IPS-18c (cell line): Measurements from ENCODE around the gene HOXB4.
A peak's percentile ranks its signal among the peaks of the same experiment; 100 is the strongest.

Source experiments
- H3K4me3 ChIP-seq: 2 replicates; pipeline ENCODE4 v1.7.0; 2013; ENCODE audit warnings: low read depth, mild to moderate bottlenecking, low read length, moderate library complexity; ENCODE audit not compliant: insufficient read depth
- H3K9me3 ChIP-seq: one replicate; pipeline ENCODE4 v1.6.1; 2013; ENCODE audit warnings: mild to moderate bottlenecking, low read length, moderate library complexity; ENCODE audit not compliant: control insufficient read depth, insufficient read depth

Gene HOXB4

GRCh38 chr17:48605991-48606891, 28.1 kb upstream of the HOXB4 start:
- H3K9me3 ChIP-seq, result peaks cover 2% of the 10 kb centered on the region
- H3K4me3 ChIP-seq, result no peak overlapping the region

DNA sequence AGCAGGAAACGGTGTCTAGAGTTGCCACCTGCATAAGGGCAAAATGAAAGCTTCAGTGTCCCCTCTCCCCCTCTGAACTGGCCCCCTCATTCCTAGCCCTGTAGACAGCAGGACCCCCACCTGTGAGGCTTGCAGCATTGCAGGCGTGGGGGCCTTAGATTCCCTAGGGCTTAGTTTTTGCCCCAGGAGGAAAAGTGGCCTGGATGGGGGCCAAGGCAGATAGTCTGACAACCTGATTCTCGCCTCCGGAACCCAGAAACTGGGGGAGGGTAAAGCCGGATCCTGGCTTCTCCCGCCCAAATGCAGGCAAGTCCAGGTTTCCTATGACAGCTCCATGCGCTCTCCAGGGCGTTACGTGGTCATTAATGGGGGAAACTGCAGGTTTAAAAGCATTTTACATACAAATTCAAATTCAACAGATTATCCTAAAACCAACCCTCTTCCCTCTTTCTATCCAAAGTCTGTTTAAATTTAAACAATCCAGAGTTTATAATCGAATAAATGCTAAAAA, 27.3 kb upstream of the HOXB4 start:
- Histone ChIP-seq H3K9me3 (peaks cover 2% of the 10 kb centered on the region), H3K4me3 (no peak overlapping the region)

DNA sequence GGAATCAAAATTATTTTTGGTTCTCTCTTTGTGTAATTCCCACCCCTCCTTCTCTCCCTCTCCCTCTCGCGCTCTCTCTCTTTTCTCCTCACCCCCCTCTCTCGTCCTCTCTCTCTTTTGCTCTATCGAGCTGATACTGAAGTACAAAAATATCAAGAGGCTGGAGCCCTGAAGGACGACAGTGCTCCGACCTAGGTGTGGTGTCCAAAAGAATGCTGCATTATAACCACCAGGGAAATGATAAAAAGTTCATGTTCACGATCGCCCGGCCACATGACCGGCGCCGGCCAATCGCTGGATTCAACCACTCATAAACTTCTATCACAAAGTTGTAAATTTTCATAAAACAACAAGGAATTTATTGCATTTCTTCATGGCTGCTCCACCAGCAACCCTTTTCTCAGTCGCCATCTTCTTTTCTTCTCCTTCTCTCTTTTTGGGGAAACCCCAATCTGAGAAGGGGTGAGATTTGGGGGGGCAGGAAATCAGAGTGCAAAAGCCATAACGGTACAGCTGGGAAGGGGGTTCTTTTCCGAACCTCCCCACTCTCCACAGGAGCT, 26.7 kb upstream of the HOXB4 start, which contains the start of gene HOXB6:
TSS of gene HOXB6 (minus strand) at position 217 of the 560 bp plus-strand sequence. CDS start 6,836 bp downstream, outside the sequence.
- peaks cover 2% of the 10 kb centered on the region for H3K9me3 ChIP-seq
- H3K4me3 ChIP-seq, result no peak within 1 kb of the TSS

DNA sequence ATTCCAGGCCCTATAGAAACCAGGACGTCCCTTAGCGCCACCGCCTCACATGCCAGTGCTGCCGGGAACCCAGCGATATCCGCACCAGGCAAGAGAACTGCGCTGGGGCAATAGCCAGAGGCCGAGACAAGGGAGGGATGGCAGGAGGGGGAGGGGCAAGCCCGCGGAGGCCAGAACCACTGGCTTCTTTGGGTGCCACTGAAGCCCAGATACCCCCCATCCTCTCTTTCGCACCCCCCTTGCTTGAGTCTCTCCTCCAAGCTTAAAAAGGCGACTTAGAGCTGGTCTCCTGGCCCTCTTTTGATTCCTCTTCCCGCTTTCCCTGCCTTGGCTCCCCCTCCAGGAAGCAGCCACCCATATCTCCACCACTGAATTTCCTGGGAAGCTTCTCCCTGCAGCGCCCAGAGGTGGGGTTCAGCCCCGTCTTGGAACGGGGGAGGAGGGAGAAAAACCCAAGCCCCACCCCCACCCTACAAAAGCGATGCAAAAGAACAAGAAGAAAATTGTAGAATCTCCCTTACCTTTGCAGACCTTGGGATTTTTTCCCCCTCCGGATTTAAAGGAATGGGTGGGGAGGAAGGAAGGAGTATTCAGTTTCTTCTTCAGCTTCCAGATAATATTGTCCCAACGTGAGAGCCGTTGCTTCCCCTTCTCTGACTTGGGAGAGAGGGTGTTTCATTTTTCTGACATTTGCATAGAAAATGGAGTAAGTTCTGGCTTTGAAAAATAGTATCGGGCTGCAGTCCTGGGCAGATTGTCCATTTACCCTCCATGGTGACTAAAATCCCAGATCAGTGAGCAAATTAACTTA, 26.0 kb upstream of the HOXB4 start:
- Histone ChIP-seq H3K9me3 (peaks cover 2% of the 10 kb centered on the region), H3K4me3 (no peak overlapping the region)

- no peak overlapping the region for H3K4me3 ChIP-seq
- no peaks in the 10 kb centered on the region for H3K9me3 ChIP-seq
These were observed 23.6 kb upstream of the HOXB4 start for GRCh38 chr17:48601539-48602425.

- H3K9me3 ChIP-seq, result no peaks in the 10 kb centered on the region
- no peak overlapping the region for H3K4me3 ChIP-seq
These were observed 23.0 kb upstream of the HOXB4 start for GRCh38 chr17:48601207-48601538.

DNA sequence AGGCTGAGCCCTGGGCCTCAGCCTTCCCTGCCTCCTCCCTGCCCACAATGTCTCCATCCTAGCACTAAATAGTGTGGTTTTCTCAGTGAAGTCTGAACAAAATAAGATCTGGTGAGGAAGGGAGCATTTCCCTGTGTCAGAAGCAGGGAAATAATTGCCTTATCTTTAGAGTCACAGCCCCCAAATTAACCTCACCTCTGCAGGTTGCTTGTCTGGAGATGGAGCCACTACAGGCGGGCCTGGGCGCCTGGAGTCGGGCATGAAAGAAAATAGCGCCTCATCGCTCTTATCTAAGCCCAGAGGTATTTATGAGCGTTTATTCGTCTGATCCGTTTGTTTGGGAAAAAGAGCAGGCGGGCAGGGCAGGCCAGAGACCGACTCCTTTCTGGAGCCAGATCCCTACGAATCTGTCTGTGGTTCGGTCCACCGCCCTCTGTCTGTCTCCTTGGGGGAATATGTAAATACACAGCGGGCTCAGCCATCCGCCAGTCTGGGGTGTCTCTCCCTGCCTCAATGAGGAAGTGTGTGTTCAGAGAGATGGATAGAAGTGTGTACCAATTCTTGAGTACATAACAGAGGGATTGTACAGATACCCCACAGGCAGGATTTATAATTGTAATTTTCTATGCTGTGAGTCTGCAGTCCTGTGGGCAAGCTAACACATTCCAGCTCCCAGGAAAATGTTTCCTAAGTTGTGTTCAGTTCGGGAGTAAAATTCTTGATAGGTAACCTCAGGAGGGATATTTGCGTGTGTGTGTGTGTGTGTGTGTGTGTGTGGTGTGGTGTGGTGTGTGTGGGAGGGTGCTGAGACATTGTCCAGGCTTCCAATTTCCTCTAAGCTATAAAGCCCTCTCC, 22.3 kb upstream of the HOXB4 start:
- Histone ChIP-seq H3K9me3 (no peaks in the 10 kb centered on the region), H3K4me3 (no peak overlapping the region)

GRCh38 chr17:48599354-48599753, 21.2 kb upstream of the HOXB4 start:
- H3K4me3 ChIP-seq, result no peak overlapping the region
- H3K9me3 ChIP-seq, result no peaks in the 10 kb centered on the region

GRCh38 chr17:48598736-48599135, 20.6 kb upstream of the HOXB4 start:
- H3K4me3 ChIP-seq, result no peak overlapping the region
- H3K9me3 ChIP-seq, result no peaks in the 10 kb centered on the region

DNA sequence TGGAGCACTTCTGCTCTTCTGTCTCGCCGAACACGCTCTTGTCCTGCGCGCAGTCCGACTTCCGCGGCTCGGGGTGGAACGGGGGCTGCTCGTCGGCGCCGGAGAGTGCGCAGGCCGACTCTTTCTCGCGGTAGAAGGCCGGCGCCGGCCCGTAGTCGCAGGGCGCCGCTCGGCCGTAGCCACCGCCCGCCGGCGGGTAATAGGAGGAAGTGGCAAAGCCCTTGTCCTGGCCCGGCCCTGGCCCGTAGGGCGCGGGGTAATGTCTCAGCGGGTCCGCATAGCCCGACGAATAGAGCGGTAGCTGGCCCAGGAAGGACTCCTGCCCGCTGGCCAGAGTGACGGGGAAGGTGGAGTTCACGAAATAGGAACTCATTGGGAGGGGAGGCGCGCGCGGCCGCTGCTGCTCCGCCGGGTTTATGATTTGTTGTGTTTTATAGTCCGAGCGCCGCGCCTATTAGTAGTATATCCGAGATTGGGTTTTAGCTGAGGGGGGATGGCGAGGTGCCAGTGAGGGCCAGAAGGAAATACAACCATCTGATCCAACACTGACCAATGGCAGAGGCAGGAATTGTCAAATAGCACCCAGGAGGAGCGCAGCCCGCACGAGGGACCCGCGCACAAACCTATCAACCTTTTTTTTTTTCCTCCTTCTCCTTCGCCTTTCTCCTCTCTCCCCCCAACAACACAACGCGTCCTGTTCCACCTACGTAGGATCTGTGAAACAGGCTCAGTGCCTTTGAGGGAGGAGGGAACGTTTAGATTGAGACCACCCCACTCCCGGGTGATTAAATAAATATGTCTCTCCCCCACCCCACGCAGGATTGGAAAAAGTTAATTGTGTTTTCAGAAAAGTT, 19.9 kb upstream of the HOXB4 start:
- H3K9me3 ChIP-seq, result no peaks in the 10 kb centered on the region
- no peak overlapping the region; the same call in 1 of the 2 replicates for H3K4me3 ChIP-seq

DNA sequence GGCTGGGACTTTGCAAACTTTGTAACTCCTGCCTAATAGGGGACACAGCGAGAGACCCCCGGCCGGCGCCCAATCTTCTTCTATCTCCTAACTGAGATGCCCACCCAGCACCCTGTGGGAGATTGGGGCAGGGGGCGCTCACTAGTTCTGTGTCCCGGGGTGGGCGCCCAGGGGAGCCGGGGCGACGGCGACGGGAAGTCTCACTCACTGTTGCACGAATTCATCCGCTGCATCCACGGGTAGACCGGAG, 19.3 kb upstream of the HOXB4 start:
- Histone ChIP-seq H3K4me3 (no peak overlapping the region), H3K9me3 (no peaks in the 10 kb centered on the region)

DNA sequence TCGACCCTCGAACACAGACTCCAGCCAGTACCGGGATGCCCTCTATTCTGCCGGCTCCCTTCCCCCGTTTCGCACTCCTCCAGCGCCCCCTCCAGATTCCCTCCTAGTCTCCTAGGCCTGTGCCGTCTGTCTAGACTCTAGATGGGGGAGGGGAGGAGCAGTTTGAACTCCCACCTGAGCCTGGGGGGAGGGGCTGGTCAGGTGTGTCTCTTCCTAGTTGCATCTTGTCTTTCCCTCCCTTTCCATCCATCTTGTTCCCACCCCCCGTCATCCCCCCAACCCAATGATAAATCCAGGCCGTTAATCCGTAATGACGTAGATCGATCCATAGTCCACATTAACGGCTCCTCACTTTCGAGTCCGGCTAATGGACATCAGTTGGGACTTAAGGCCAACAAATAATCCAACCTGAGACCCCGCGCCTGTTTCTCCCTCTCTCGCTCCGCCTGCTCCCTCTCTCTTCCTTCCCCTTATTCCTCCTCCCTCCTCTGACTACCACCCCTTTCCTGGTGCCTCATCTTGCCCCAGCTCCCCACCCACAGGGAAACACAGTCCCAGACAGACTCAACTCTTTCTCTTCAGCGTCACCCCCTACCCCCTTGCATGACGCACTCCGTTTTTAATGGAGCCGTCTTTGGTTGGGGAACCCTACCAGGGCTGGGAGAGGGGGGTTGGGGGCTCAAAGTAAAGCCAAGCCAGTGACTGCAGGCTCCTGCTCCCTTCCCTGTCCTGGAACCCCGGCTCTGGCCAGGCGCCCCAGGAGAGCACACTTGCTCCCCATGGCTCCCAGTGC, 18.8 kb upstream of the HOXB4 start:
- H3K4me3 ChIP-seq, result 0 out of 2 replicates have a peak overlapping the region, but pooled peaks have one; percentile 15

GRCh38 chr17:48596000-48596734, 18.0 kb upstream of the HOXB4 start:
- Histone ChIP-seq H3K4me3 (0 out of 2 replicates have a peak overlapping the region, but pooled peaks have one; percentile 15), H3K9me3 (no peaks in the 10 kb centered on the region)

More for the DNA sequence above, 18.8 kb upstream of the HOXB4 start:
- no peaks in the 10 kb centered on the region for H3K9me3 ChIP-seq
